ENCODE measurements around the gene PLK1.

GRCh38 chr16:23679986-23680336 is 1.3 kb downstream of the PLK1 start:
- no peak for TF ChIP-seq CTCF (IDR thresholded peaks at IDR 0.05)
- TF ChIP-seq ZFX (IDR thresholded peaks at IDR 0.05; ENCODE audit: borderline replicate concordance) = no peak
